Measurements from ENCODE around the gene HNRNPR. TPM values are rescaled to one million over a fixed set of nuclear protein-coding genes. Genes with fewer than 3 reads are reported as not detected.

HNRNPR gene
- total RNA-seq, 1 donor from 2014 or later = 91.8 TPM

Other genes with a start within 250 kb of the HNRNPR start
- gene LUZP1, start 175.4 kb downstream of the HNRNPR start, total RNA-seq = 19.1 and 21.9 TPM in 2 replicates
- gene HTR1D, start 126.8 kb downstream of the HNRNPR start, total RNA-seq = 0.19 and 0.36 TPM in 2 replicates
- gene ZNF436, start 25.6 kb upstream of the HNRNPR start, total RNA-seq = 17.3 and 18.8 TPM in 2 replicates
- gene TCEA3, start 80.5 kb upstream of the HNRNPR start, total RNA-seq = 6.8 and 9.8 TPM in 2 replicates
- 48.8 and 104 TPM in 2 replicates for gene ASAP3, start 139.9 kb upstream of the HNRNPR start, total RNA-seq
- 0.13 and 0.16 TPM in 2 replicates for gene E2F2, start 186.9 kb upstream of the HNRNPR start, total RNA-seq
- 13.5 and 21.1 TPM in 2 replicates for gene ID3, start 215.2 kb upstream of the HNRNPR start, total RNA-seq

All from myocyte (in vitro differentiated cells).